Iris pigment epithelial cell (primary cell): Measurements from ENCODE around the gene RRBP1.

Source experiments
- DNase-seq: peaks from one replicate; pipeline ENCODE4 v3.0.0-alpha.2; 2011; ENCODE audit warnings: low read depth

The RRBP1 gene

GRCh38 chr20:17647391-17648314 is 34.4 kb downstream of the RRBP1 start:
- DNase-seq, result no peak

GRCh38 chr20:17646961-17647301 is 35.1 kb downstream of the RRBP1 start:
- no peak for DNase-seq

- DNase-seq, result no peak
These were observed 35.7 kb downstream of the RRBP1 start for GRCh38 chr20:17646209-17646960.

- peak; percentile 47 for DNase-seq
These were observed 36.4 kb downstream of the RRBP1 start for GRCh38 chr20:17645546-17646208.

- no peak for DNase-seq
These were observed 37.0 kb downstream of the RRBP1 start for GRCh38 chr20:17645010-17645409.

GRCh38 chr20:17644451-17644850 is 37.6 kb downstream of the RRBP1 start:
- DNase-seq, result no peak

GRCh38 chr20:17643531-17644188 is 38.4 kb downstream of the RRBP1 start:
- DNase-seq, result no peak

- DNase-seq, result no peak
These were observed 39.4 kb downstream of the RRBP1 start for GRCh38 chr20:17642404-17643269.

GRCh38 chr20:17641993-17642392 is 40.0 kb downstream of the RRBP1 start:
- no peak for DNase-seq

GRCh38 chr20:17641520-17641964 is 40.5 kb downstream of the RRBP1 start:
- DNase-seq, result no peak

GRCh38 chr20:17640875-17641378 is 41.1 kb downstream of the RRBP1 start:
- DNase-seq, result no peak

GRCh38 chr20:17640146-17640874 is 41.7 kb downstream of the RRBP1 start:
- DNase-seq, result no peak

- DNase-seq, result no peak
These were observed 43.1 kb downstream of the RRBP1 start for GRCh38 chr20:17638835-17639407.

- DNase-seq, result no peak
These were observed 43.9 kb downstream of the RRBP1 start for GRCh38 chr20:17637985-17638640.

- no peak for DNase-seq
These were observed 44.6 kb downstream of the RRBP1 start for GRCh38 chr20:17637413-17637780.

- DNase-seq, result no peak
These were observed 45.3 kb downstream of the RRBP1 start for GRCh38 chr20:17636523-17637412.

- DNase-seq, result peak; percentile 40
These were observed 46.5 kb downstream of the RRBP1 start for GRCh38 chr20:17635332-17636244.
